ENCODE data around the gene MCM6.

MCM6 gene

DNA sequence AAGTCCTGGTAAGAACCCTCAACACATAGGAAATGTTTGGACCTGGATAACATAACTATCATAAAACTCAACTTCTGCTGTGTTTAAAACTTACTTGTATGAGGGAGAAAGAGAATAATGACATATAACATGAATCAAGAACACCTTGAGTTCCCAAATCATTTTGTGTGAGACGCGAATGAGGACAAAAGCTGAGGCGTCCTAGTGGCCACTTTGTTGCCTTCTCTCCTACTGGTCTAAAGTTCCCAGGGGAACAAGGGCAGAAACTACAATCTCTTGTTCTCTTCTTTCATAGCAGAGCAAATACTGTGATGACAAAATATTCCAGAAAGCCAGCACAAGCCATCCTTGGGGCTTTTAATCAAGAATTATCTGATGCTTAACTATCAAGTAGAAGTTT is 31.0 kb downstream of the MCM6 start:
- no peak for ATAC-seq
- TF ChIP-seq RARB (CRISPR knock-in tag; IDR thresholded peaks at IDR 0.05): no peak
- TF ChIP-seq, protein P1, sequence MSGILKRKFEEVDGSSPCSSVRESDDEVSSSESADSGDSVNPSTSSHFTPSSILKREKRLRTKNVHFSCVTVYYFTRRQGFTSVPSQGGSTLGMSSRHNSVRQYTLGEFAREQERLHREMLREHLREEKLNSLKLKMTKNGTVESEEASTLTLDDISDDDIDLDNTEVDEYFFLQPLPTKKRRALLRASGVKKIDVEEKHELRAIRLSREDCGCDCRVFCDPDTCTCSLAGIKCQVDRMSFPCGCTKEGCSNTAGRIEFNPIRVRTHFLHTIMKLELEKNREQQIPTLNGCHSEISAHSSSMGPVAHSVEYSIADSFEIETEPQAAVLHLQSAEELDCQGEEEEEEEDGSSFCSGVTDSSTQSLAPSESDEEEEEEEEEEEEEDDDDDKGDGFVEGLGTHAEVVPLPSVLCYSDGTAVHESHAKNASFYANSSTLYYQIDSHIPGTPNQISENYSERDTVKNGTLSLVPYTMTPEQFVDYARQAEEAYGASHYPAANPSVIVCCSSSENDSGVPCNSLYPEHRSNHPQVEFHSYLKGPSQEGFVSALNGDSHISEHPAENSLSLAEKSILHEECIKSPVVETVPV (CRISPR knock-in tag; IDR thresholded peaks at IDR 0.05): no peak

DNA sequence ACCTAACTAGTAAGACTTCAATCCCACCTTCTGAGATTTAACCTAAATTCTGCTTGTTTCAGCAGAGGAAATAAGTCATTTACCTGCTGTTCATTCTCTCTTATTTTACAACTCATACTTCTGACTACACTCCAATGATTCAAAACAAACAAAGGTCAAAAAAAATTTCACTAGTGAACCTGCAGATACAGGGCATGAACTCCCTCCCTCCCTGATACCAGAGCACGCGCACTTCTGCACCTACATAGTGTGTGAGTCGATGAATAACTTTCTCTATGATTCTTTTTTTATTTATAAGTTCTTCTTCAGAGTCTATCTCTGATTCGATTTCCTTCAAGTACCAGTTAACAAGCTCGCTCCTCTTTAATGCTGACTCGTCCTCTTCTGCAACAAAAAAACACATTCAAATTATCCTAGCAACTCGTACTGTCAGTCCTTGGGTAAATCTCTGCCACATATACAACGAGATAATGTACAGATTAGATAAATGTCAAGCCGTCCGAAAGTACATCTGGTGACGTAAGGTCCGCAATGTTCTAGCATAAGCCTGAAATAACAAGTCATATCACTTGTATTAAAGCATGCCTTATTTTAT is 31.8 kb downstream of the MCM6 start:
- ATAC-seq: no peak
- TF ChIP-seq OSR1 (CRISPR knock-in tag; IDR thresholded peaks at IDR 0.05) (no peak), ZC3H10 (CRISPR knock-in tag; IDR thresholded peaks at IDR 0.05) (no peak), SNAI2 (CRISPR knock-in tag; IDR thresholded peaks at IDR 0.05) (no peak), CSDC2 (CRISPR knock-in tag; IDR thresholded peaks at IDR 0.05) (no peak), ZFP30 (CRISPR knock-in tag; IDR thresholded peaks at IDR 0.05) (no peak), ESRRG (CRISPR knock-in tag; IDR thresholded peaks at IDR 0.05) (no peak), ZNF565 (CRISPR knock-in tag; conservative IDR thresholded peaks at IDR 0.05; ENCODE audit: low read depth) (no peak), TCF4 (CRISPR knock-in tag; IDR thresholded peaks at IDR 0.05; ENCODE audit: borderline replicate concordance) (no peak), ZNF8 (CRISPR knock-in tag; IDR thresholded peaks at IDR 0.05) (no peak), RARB (CRISPR knock-in tag; IDR thresholded peaks at IDR 0.05) (no peak)
- TF ChIP-seq, protein P2, sequence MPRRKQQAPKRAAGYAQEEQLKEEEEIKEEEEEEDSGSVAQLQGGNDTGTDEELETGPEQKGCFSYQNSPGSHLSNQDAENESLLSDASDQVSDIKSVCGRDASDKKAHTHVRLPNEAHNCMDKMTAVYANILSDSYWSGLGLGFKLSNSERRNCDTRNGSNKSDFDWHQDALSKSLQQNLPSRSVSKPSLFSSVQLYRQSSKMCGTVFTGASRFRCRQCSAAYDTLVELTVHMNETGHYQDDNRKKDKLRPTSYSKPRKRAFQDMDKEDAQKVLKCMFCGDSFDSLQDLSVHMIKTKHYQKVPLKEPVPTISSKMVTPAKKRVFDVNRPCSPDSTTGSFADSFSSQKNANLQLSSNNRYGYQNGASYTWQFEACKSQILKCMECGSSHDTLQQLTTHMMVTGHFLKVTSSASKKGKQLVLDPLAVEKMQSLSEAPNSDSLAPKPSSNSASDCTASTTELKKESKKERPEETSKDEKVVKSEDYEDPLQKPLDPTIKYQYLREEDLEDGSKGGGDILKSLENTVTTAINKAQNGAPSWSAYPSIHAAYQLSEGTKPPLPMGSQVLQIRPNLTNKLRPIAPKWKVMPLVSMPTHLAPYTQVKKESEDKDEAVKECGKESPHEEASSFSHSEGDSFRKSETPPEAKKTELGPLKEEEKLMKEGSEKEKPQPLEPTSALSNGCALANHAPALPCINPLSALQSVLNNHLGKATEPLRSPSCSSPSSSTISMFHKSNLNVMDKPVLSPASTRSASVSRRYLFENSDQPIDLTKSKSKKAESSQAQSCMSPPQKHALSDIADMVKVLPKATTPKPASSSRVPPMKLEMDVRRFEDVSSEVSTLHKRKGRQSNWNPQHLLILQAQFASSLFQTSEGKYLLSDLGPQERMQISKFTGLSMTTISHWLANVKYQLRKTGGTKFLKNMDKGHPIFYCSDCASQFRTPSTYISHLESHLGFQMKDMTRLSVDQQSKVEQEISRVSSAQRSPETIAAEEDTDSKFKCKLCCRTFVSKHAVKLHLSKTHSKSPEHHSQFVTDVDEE (CRISPR knock-in tag; IDR thresholded peaks at IDR 0.05): no peak
- TF ChIP-seq, protein P1 (CRISPR knock-in tag; IDR thresholded peaks at IDR 0.05): no peak
- TF ChIP-seq, protein P3, sequence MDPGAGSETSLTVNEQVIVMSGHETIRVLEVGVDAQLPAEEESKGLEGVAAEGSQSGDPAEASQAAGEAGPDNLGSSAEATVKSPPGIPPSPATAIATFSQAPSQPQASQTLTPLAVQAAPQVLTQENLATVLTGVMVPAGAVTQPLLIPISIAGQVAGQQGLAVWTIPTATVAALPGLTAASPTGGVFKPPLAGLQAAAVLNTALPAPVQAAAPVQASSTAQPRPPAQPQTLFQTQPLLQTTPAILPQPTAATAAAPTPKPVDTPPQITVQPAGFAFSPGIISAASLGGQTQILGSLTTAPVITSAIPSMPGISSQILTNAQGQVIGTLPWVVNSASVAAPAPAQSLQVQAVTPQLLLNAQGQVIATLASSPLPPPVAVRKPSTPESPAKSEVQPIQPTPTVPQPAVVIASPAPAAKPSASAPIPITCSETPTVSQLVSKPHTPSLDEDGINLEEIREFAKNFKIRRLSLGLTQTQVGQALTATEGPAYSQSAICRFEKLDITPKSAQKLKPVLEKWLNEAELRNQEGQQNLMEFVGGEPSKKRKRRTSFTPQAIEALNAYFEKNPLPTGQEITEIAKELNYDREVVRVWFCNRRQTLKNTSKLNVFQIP (CRISPR knock-in tag; IDR thresholded peaks at IDR 0.05; ENCODE audit: borderline replicate concordance, low read depth): no peak

DNA sequence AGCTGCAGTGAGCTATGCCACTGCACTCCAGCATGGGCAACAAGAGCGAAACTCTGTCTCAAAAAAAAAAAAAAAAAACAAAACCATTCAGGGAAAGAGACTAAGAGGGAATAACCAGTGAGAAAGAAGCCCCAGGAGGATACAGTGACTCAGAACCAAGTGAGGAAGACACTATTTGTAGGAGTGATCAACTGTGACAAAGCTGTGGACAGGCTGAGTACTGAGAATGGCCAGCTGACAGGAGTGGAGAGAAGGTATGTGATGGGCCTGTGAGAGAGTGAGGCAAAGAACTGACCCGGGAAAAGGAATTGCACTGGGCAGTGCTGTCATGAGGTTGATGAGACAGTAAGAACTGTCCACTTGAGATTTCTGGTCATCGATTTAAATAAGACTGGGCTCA is 32.6 kb downstream of the MCM6 start:
- no peak for ATAC-seq
- TF ChIP-seq GLIS3 (CRISPR knock-in tag; IDR thresholded peaks at IDR 0.05): no peak
- TF ChIP-seq, protein P4, sequence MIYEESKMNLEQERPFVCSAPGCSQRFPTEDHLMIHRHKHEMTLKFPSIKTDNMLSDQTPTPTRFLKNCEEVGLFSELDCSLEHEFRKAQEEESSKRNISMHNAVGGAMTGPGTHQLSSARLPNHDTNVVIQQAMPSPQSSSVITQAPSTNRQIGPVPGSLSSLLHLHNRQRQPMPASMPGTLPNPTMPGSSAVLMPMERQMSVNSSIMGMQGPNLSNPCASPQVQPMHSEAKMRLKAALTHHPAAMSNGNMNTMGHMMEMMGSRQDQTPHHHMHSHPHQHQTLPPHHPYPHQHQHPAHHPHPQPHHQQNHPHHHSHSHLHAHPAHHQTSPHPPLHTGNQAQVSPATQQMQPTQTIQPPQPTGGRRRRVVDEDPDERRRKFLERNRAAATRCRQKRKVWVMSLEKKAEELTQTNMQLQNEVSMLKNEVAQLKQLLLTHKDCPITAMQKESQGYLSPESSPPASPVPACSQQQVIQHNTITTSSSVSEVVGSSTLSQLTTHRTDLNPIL (CRISPR knock-in tag; IDR thresholded peaks at IDR 0.05; ENCODE audit: low read depth): no peak
- TF ChIP-seq ZFP30 (CRISPR knock-in tag; IDR thresholded peaks at IDR 0.05): no peak
- TF ChIP-seq, protein P1 (CRISPR knock-in tag; IDR thresholded peaks at IDR 0.05): no peak
- TF ChIP-seq, protein P5, sequence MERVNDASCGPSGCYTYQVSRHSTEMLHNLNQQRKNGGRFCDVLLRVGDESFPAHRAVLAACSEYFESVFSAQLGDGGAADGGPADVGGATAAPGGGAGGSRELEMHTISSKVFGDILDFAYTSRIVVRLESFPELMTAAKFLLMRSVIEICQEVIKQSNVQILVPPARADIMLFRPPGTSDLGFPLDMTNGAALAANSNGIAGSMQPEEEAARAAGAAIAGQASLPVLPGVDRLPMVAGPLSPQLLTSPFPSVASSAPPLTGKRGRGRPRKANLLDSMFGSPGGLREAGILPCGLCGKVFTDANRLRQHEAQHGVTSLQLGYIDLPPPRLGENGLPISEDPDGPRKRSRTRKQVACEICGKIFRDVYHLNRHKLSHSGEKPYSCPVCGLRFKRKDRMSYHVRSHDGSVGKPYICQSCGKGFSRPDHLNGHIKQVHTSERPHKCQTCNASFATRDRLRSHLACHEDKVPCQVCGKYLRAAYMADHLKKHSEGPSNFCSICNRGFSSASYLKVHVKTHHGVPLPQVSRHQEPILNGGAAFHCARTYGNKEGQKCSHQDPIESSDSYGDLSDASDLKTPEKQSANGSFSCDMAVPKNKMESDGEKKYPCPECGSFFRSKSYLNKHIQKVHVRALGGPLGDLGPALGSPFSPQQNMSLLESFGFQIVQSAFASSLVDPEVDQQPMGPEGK (CRISPR knock-in tag; IDR thresholded peaks at IDR 0.05; ENCODE audit: borderline replicate concordance): no peak
- no peak for TF ChIP-seq ARNTL (CRISPR knock-in tag; IDR thresholded peaks at IDR 0.05; ENCODE audit: borderline replicate concordance, low read depth)
- TF ChIP-seq, protein P2 (CRISPR knock-in tag; IDR thresholded peaks at IDR 0.05): no peak
- TF ChIP-seq ZNF8 (CRISPR knock-in tag; IDR thresholded peaks at IDR 0.05): no peak
- TF ChIP-seq ZC3H10 (CRISPR knock-in tag; IDR thresholded peaks at IDR 0.05): no peak
- TF ChIP-seq BACH2 (CRISPR knock-in tag; IDR thresholded peaks at IDR 0.05; ENCODE audit: borderline replicate concordance): no peak
- no peak for TF ChIP-seq OSR1 (CRISPR knock-in tag; IDR thresholded peaks at IDR 0.05)
- no peak for TF ChIP-seq ZNF565 (CRISPR knock-in tag; conservative IDR thresholded peaks at IDR 0.05; ENCODE audit: low read depth)
- no peak for TF ChIP-seq TCF4 (CRISPR knock-in tag; IDR thresholded peaks at IDR 0.05; ENCODE audit: borderline replicate concordance)
- no peak for TF ChIP-seq PPARA (CRISPR knock-in tag; IDR thresholded peaks at IDR 0.05; ENCODE audit: borderline replicate concordance)
- no peak for TF ChIP-seq ZNF70 (CRISPR knock-in tag; IDR thresholded peaks at IDR 0.05)
- TF ChIP-seq TOX (CRISPR knock-in tag; IDR thresholded peaks at IDR 0.05; ENCODE audit: borderline replicate concordance): no peak
- TF ChIP-seq SNAI2 (CRISPR knock-in tag; IDR thresholded peaks at IDR 0.05): no peak
- TF ChIP-seq ESRRG (CRISPR knock-in tag; IDR thresholded peaks at IDR 0.05): no peak
